Astrocyte (in vitro differentiated cells and primary cell): ENCODE data around the gene EXD1.

Experiments used
- CTCF ChIP-seq: IDR thresholded peaks from 2 replicates; pipeline ENCODE4 v1.5.1; 2011; ENCODE audit warnings: low read depth, mild to moderate bottlenecking, inconsistent platforms, low read length, moderate library complexity; ENCODE audit not compliant: insufficient read depth
- EZH2 ChIP-seq: IDR thresholded peaks from 2 replicates; pipeline ENCODE4 v1.6.1; 2012; ENCODE audit warnings: mild to moderate bottlenecking, low read length, inconsistent platforms; ENCODE audit not compliant: insufficient read depth

DNA sequence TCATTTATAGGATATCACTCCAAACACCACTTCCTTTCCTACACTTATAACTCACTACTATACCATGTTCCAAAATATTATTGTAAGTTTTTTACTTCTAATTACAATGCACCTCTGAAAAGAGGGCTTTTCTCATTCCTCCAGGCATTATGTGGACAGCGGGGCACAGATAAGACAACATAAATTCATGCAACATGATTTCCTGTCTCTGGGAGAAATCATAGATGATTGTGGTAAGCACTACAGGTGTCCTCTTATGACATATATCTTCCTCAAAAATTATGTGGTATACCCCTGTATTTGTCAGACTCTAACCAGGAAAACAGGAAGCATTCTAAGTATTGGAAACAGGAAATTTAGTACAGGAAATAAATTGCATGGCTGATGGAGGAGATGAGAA lies 68.8 kb downstream of the EXD1 start:
- TF ChIP-seq CTCF (no peak), EZH2 (no peak)
